Activated CD8-positive, alpha-beta T cell treated with anti-CD3 and anti-CD28 coated beads for 36 hours (primary cell): ENCODE measurements around the gene C2orf49. TPM values are rescaled to one million over a fixed set of nuclear protein-coding genes. Genes with fewer than 3 reads are reported as not detected.

Source experiments
- ATAC-seq: fragments of 200-7000 bp; cut with Tn5 transposase; one replicate; pipeline ENCODE4 v1.10.0; 2021; ENCODE audit warnings: mild to moderate bottlenecking, moderate library complexity
- CTCF ChIA-PET: fragments of 350-600 bp; sonication (Branson Sonifier 250); formaldehyde crosslinking; loops from one replicate; lab custom pipeline; 2021; ENCODE audit warnings: antibody characterized with exemption; lab: Charles Lee
- POLR2A ChIA-PET: fragments of 350-600 bp; sonication (Branson Sonifier 250); formaldehyde crosslinking; loops from one replicate; lab custom pipeline; 2021; ENCODE audit warnings: antibody characterized with exemption; lab: Charles Lee
- DNase-seq: peaks from one replicate; pipeline ENCODE4 v3.0.0-alpha.2; 2020
- H3K27ac Mint-ChIP-seq: one replicate; pipeline ENCODE4 v1.8.0; 2021; ENCODE audit warnings: mild to moderate bottlenecking, mixed read lengths
- H3K27me3 Mint-ChIP-seq: one replicate; pipeline ENCODE4 v1.8.0; 2021; ENCODE audit warnings: mixed read lengths
- H3K36me3 Mint-ChIP-seq: one replicate; pipeline ENCODE4 v1.8.0; 2021; ENCODE audit warnings: low read depth, mixed read lengths
- H3K4me1 Mint-ChIP-seq: one replicate; pipeline ENCODE4 v1.8.0; 2021; ENCODE audit warnings: low read depth, mixed read lengths
- H3K4me3 Mint-ChIP-seq: one replicate; pipeline ENCODE4 v1.8.0; 2021; ENCODE audit warnings: mild to moderate bottlenecking, moderate library complexity, mixed read lengths
- H3K9me3 Mint-ChIP-seq: one replicate; pipeline ENCODE4 v1.8.0; 2021; ENCODE audit warnings: mixed read lengths
- intact Hi-C: fragments of 100-400 bp; cut with micrococcal nuclease; formaldehyde crosslinking; loops from one replicate; pipeline ENCODE4 v1.10.0; 2022
- total RNA-seq, 2 experiments: library from RNA; stranded (reverse); gene quantifications; one replicate each; pipeline ENCODE4 v1.2.3, GENCODE V29; 2021
- TF ChIP-seq, protein P1 (sequence below): fragments of 200-600 bp; IDR thresholded peaks from one replicate; pipeline ENCODE4 v1.8.0; 2022; ENCODE audit warnings: antibody characterized with exemption, mild to moderate bottlenecking

The C2orf49 gene
- total RNA-seq, 2 experiments from 2014 or later: 22.3 to 23.3 TPM

DNA sequence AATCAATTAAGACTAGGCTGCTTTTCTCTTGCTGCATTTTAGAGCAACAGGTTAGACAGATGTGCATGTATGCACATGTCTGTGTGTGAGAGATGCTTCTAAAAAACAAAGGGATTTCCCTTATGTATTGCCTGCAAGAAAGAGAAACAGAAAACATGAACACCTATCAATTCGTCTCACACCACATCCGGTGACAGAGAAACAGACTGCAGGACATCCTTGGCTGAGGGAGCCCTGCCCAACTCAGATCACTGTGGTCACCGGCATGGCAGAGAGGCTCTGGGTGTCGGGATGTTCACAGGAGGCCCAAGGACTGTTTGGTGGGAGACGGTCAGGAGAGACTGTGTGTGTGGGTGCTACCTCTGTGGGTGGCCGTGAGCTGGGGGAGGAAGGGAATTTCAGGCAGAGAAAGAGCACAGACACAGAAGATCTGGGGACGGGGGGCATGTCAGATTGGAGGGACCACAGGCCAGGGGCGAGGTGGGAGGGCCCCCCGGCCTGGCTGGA, 36.6 kb downstream of the C2orf49 start:
- Mint-ChIP-seq H3K27me3 (no peaks in the 10 kb centered on the region), H3K27ac (peak overlapping the region; percentile 84), H3K9me3 (no peaks in the 10 kb centered on the region), H3K36me3 (no peaks in the 10 kb centered on the region), H3K4me1 (peaks cover 6% of the 10 kb centered on the region), H3K4me3 (peak overlapping the region; percentile 33)
- DNase-seq (peak; percentile 16), ATAC-seq (peak; percentile 37)
- CTCF ChIA-PET: interaction anchor here (0.6 to 1.5 kb wide), 2 partner anchors 16 to 171 kb away, joined by 3 to 7 read pairs; no protein-coding TSS in a partner anchor
- TF ChIP-seq, protein P1, sequence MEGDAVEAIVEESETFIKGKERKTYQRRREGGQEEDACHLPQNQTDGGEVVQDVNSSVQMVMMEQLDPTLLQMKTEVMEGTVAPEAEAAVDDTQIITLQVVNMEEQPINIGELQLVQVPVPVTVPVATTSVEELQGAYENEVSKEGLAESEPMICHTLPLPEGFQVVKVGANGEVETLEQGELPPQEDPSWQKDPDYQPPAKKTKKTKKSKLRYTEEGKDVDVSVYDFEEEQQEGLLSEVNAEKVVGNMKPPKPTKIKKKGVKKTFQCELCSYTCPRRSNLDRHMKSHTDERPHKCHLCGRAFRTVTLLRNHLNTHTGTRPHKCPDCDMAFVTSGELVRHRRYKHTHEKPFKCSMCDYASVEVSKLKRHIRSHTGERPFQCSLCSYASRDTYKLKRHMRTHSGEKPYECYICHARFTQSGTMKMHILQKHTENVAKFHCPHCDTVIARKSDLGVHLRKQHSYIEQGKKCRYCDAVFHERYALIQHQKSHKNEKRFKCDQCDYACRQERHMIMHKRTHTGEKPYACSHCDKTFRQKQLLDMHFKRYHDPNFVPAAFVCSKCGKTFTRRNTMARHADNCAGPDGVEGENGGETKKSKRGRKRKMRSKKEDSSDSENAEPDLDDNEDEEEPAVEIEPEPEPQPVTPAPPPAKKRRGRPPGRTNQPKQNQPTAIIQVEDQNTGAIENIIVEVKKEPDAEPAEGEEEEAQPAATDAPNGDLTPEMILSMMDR: no peak
- POLR2A ChIA-PET: no interaction called here
- intact Hi-C loops: no loop called here

DNA sequence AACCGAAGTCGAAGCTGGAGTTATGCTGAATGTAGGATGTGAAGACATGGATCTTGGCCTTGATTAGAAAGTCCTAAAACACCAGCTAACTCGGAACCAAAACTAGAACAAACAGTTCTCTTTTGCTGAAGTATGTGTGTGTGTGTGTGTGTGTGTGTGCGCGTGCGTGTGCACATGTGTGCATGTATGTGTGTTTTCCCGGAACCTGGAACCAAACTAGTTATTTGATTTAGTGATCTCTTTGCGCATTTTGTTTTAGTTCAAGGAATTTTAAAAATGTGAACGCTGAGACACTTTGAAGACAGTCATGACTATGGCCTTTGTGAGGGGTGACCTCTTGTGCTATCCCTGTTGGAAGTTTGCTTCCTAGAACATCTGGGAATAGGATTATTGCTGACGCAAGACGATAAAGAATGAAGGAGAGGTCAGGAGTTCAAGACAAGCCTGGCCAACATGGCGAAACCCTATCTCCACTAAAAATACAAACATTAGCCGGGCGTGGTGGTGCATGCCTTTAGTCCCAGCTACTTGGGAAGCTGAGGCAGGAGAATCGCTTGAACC, 37.7 kb downstream of the C2orf49 start:
- peaks cover 2% of the 10 kb centered on the region for H3K4me1 Mint-ChIP-seq
- no peak overlapping the region for H3K27ac Mint-ChIP-seq
- no peak overlapping the region for H3K4me3 Mint-ChIP-seq
- intact Hi-C loops: no loop called here
- H3K36me3 Mint-ChIP-seq: no peaks in the 10 kb centered on the region
- TF ChIP-seq, protein P1: no peak
- CTCF ChIA-PET: interaction anchor here (1.5 to 1.7 kb wide), 2 partner anchors 15 to 29 kb away, joined by 5 to 7 read pairs; no protein-coding TSS in a partner anchor
- H3K9me3 Mint-ChIP-seq: no peaks in the 10 kb centered on the region
- DNase-seq (no peak), ATAC-seq (no peak)
- no peaks in the 10 kb centered on the region for H3K27me3 Mint-ChIP-seq
- POLR2A ChIA-PET: no interaction called here

- no peak overlapping the region for H3K4me3 Mint-ChIP-seq
- TF ChIP-seq, protein P1: no peak
- no peak for DNase-seq
- no peaks in the 10 kb centered on the region for H3K27me3 Mint-ChIP-seq
- intact Hi-C loops: no loop called here
- no peak overlapping the region for H3K27ac Mint-ChIP-seq
- H3K9me3 Mint-ChIP-seq: no peaks in the 10 kb centered on the region
- no peak for ATAC-seq
- ChIA-PET POLR2A (no interaction called here), CTCF (interaction anchor here (1.7 kb wide), 1 partner anchor 28 kb away, joined by 5 read pairs; no protein-coding TSS in a partner anchor)
- peaks cover 2% of the 10 kb centered on the region for H3K4me1 Mint-ChIP-seq
- no peaks in the 10 kb centered on the region for H3K36me3 Mint-ChIP-seq
Observed at GRCh38 chr2:105376010-105376409, 38.7 kb downstream of the C2orf49 start.

DNA sequence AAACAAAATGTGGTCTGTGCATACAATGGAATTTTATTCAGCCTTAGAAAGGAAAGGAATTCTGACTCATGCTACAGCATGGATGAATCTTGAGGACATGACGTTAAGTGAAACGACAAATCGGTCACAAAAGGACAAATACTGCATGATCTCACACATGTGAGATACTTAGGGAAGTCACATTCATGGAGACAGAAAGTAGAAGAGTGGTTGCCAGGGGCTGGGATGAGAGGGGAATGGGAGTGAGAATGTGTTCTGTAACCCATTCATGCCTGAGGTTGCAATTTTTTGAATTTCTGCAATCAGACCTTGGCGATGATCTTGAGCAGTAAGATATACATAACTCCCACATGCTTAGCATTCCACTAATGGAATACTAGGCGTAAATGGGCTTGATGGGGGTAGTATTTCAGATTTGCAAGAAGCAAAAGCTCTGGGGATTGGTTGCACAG, 39.5 kb downstream of the C2orf49 start:
- ATAC-seq (no peak), DNase-seq (no peak)
- Mint-ChIP-seq H3K9me3 (no peaks in the 10 kb centered on the region), H3K4me1 (peaks cover 2% of the 10 kb centered on the region), H3K36me3 (no peaks in the 10 kb centered on the region), H3K27ac (no peak overlapping the region), H3K27me3 (no peaks in the 10 kb centered on the region), H3K4me3 (no peak overlapping the region)
- CTCF ChIA-PET: no interaction called here
- intact Hi-C loops: no loop called here
- POLR2A ChIA-PET: no interaction called here
- TF ChIP-seq, protein P1: no peak

DNA sequence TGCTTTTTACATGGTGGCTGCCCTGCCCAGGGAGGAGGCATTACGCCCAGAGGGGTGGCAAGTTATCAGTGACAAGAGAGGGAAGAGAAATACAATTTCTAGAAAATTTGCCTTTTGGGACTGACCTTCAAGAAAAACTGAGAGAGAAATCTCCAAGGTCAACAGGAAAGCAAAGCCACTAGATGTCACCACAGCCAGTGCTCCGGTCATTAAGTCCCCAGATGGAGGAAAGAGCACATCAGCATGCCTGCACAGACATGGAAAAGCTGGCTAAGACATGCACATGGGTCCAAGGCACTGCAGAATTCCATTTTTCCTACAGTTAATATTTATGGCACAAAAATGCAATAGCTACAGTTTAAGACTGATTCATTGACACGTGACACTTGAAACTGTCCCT, 40.5 kb downstream of the C2orf49 start:
- Mint-ChIP-seq H3K9me3 (no peaks in the 10 kb centered on the region), H3K4me3 (no peak overlapping the region), H3K36me3 (no peaks in the 10 kb centered on the region), H3K27me3 (no peaks in the 10 kb centered on the region), H3K27ac (no peak overlapping the region), H3K4me1 (peaks cover 2% of the 10 kb centered on the region)
- ChIA-PET CTCF (interaction anchor here (1.2 kb wide), 1 partner anchor 14 kb away, joined by 3 read pairs; no protein-coding TSS in a partner anchor), POLR2A (no interaction called here)
- DNase-seq (no peak), ATAC-seq (no peak)
- intact Hi-C loops: no loop called here
- TF ChIP-seq, protein P1: no peak
